HEK293T (cell line): ENCODE data around the gene GRIK4.

Experiments used
- BHLHE40 ChIP-seq: fragments of 450-650 bp; IDR thresholded peaks from 2 replicates; pipeline ENCODE4 v1.6.1; 2016; ENCODE audit warnings: mild to moderate bottlenecking, moderate library complexity, borderline replicate concordance
- ELF4 ChIP-seq: fragments of 450-650 bp; IDR thresholded peaks from 2 replicates; pipeline ENCODE4 v1.6.1; 2017; ENCODE audit warnings: antibody characterized with exemption
- FOXK2 ChIP-seq: fragments of 450-650 bp; IDR thresholded peaks from 2 replicates; pipeline ENCODE4 v1.6.1; 2016; ENCODE audit warnings: mild to moderate bottlenecking
- FOXM1 ChIP-seq: fragments of 450-650 bp; IDR thresholded peaks from 2 replicates; pipeline ENCODE4 v1.6.1; 2017; ENCODE audit warnings: mild to moderate bottlenecking, borderline replicate concordance
- HDGF ChIP-seq: fragments of 450-650 bp; IDR thresholded peaks from 2 replicates; pipeline ENCODE4 v1.6.1; 2017; ENCODE audit warnings: antibody characterized with exemption, borderline replicate concordance
- L3MBTL2 ChIP-seq: fragments of 450-650 bp; conservative IDR thresholded peaks from 2 replicates; pipeline ENCODE4 v1.6.1; 2016; ENCODE audit warnings: mild to moderate bottlenecking
- SP1 ChIP-seq: fragments of 450-650 bp; IDR thresholded peaks from 2 replicates; pipeline ENCODE4 v1.6.1; 2017
- TF ChIP-seq, protein P1 (sequence below): fragments of 450-650 bp; IDR thresholded peaks from 2 replicates; pipeline ENCODE4 v1.6.1; 2016

DNA sequence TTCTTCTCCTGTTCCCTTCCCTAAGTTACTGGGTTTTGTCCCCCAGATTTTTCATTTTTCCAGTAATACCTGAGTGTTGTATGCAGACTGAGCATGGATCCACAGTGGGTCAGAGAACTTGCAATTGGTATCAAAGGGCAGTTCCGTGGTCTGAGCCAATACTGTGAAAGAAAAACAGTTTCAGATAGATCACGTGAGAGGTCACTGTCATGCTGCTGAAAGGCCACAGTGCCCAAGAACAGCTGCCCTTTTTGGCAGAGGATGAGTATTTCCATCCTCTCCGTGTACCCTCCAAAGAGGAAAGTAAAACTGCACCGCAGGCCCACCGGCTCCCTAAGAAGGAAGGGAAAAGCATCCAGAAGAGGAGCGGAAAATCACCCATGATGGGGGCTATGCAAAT, 439.3 kb downstream of the GRIK4 start:
- TF ChIP-seq SP1 = no peak
- TF ChIP-seq FOXK2 = no peak
- no peak for TF ChIP-seq ELF4
- TF ChIP-seq BHLHE40 = no peak
- TF ChIP-seq HDGF = no peak
- no peak for TF ChIP-seq L3MBTL2
- TF ChIP-seq, protein P1, sequence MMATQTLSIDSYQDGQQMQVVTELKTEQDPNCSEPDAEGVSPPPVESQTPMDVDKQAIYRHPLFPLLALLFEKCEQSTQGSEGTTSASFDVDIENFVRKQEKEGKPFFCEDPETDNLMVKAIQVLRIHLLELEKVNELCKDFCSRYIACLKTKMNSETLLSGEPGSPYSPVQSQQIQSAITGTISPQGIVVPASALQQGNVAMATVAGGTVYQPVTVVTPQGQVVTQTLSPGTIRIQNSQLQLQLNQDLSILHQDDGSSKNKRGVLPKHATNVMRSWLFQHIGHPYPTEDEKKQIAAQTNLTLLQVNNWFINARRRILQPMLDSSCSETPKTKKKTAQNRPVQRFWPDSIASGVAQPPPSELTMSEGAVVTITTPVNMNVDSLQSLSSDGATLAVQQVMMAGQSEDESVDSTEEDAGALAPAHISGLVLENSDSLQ = no peak
- no peak for TF ChIP-seq FOXM1
